ENCODE measurements around the gene SH3PXD2B.

Gene SH3PXD2B

GRCh38 chr5:172425402-172425801 is 28.9 kb downstream of the SH3PXD2B start:
- no peak for TF ChIP-seq CTCF (conservative IDR thresholded peaks at IDR 0.05; ENCODE audit: low read depth, low read length)
- H3K4me3 ChIP-seq (ENCODE audit: low read depth, low read length): no peak overlapping the region
- DNase-seq (ENCODE audit: low read depth): no peak

GRCh38 chr5:172424808-172425207 is 29.5 kb downstream of the SH3PXD2B start:
- no peak overlapping the region for H3K4me3 ChIP-seq (ENCODE audit: low read depth, low read length)
- no peak for DNase-seq (ENCODE audit: low read depth)
- TF ChIP-seq CTCF (conservative IDR thresholded peaks at IDR 0.05; ENCODE audit: low read depth, low read length): no peak

- H3K4me3 ChIP-seq (ENCODE audit: low read depth, low read length): no peak overlapping the region
- no peak for DNase-seq (ENCODE audit: low read depth)
- TF ChIP-seq CTCF (conservative IDR thresholded peaks at IDR 0.05; ENCODE audit: low read depth, low read length): no peak
Measured at GRCh38 chr5:172424111-172424490, 30.2 kb downstream of the SH3PXD2B start.

GRCh38 chr5:172423379-172424110 is 30.8 kb downstream of the SH3PXD2B start:
- DNase-seq (ENCODE audit: low read depth): no peak
- H3K4me3 ChIP-seq (ENCODE audit: low read depth, low read length): no peak overlapping the region
- TF ChIP-seq CTCF (conservative IDR thresholded peaks at IDR 0.05; ENCODE audit: low read depth, low read length): no peak

DNA sequence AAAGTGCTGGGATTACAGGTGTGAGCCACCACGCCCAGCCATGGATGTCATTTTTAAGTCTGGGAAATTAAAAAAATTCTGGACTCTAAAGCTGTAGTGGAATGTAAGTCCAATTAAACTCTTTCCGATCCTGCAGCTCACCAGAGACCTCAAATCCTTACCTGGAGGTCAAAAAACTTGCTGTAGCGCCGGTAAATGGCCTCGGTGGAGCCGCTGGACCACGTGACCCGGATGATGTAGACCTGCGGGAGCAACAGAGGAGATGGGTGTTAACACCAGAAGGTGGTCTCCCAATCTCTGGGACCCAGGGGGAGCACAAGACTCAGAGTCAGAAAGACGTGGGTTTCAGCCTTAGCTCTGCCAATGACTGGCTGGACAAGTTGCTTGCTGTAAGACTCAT is 32.1 kb downstream of the SH3PXD2B start:
- TF ChIP-seq CTCF (conservative IDR thresholded peaks at IDR 0.05; ENCODE audit: low read depth, low read length): no peak
- no peak for DNase-seq (ENCODE audit: low read depth)
- H3K4me3 ChIP-seq (ENCODE audit: low read depth, low read length): no peak overlapping the region

DNA sequence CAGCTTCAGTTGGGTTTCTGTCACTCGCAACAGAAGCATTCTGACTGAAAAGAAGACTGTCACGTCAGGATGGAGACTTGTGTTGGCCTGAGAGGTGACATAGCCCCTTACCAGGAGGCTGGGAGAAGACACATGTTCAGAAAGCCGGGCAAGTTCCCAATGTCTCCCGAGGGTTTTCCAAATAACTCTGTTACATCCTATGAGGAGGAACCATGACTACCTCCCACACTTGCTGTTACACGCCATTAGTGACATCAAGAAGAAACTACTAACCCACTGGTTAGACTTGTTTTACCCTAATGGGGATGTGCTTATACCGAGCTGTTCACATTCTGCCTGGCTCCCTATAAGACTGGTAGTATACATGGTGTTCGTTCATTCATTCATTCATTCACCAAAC is 33.3 kb downstream of the SH3PXD2B start:
- no peak for DNase-seq (ENCODE audit: low read depth)
- TF ChIP-seq CTCF (conservative IDR thresholded peaks at IDR 0.05; ENCODE audit: low read depth, low read length): no peak
- no peak overlapping the region for H3K4me3 ChIP-seq (ENCODE audit: low read depth, low read length)

DNA sequence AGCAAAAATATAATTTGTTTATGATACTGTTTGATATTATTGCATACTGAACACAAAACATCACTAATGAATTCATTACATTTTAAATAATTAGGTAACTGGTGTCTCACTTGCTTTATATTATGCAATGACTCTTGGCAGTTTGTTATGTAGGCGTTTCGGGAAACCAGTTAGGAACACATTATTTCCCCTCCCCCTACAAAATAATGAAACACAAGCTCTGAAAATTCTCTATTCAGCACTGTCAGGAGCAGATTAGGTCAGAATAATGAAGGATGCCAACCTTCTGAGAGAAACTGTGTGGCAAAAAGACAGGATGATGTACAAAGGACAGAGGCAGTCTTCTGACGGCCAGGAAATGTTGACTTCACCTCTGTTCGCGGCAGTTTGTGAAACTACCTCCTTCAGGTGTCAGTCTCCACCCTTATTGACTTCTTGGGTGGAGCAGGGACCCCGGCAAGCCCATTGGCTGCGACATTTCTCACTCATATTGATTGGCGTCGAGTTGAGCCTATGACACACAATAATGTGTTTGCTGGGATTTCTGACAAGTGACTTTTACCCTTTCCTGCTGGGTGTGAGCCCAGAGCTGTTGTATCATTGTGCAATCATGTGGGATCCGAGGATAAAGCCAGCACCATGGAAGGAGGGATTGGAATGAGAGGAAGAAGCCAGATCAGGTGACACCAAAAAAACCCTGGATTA is 33.9 kb downstream of the SH3PXD2B start:
- peak; percentile 79 for DNase-seq (ENCODE audit: low read depth)
- H3K4me3 ChIP-seq (ENCODE audit: low read depth, low read length): no peak overlapping the region

More for the DNA sequence above, 33.9 kb downstream of the SH3PXD2B start:
- TF ChIP-seq CTCF (conservative IDR thresholded peaks at IDR 0.05; ENCODE audit: low read depth, low read length): no peak
